Islet precursor cell (in vitro differentiated cells): ENCODE results near the gene PRKAR1B.

ENCODE experiments used
- DNase-seq: peaks from one replicate; pipeline ENCODE4 v3.0.0-alpha.2; 2018

PRKAR1B gene

GRCh38 chr7:534075-534474, 193.0 kb downstream of the PRKAR1B start:
- DNase-seq = no peak

GRCh38 chr7:533266-533665, 193.8 kb downstream of the PRKAR1B start:
- no peak for DNase-seq

- DNase-seq = no peak
These were observed 194.5 kb downstream of the PRKAR1B start for GRCh38 chr7:532379-533143.

GRCh38 chr7:531777-532176, 195.3 kb downstream of the PRKAR1B start:
- DNase-seq = no peak

GRCh38 chr7:528451-528850, 198.6 kb downstream of the PRKAR1B start:
- no peak for DNase-seq

DNA sequence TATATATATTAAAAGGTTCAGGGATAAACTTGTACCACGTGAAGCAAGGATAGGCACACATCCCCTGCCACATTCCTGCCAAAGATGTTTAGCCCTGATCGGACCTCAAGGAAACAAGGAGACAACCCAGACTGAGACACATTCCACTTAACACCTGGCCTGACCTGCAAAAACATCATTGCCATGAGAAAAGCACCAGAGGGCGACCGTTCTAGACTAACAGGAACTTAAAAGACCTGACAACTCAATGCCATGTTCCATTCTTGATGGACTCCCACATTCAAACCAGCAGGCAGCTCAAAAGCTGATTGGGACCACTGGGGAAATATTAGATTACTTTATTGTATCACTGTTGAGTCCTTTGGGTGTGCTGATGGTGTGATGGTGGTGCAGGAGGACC, 199.4 kb downstream of the PRKAR1B start:
- no peak for DNase-seq

GRCh38 chr7:526460-527034, 200.5 kb downstream of the PRKAR1B start:
- DNase-seq = peak; percentile 75

DNA sequence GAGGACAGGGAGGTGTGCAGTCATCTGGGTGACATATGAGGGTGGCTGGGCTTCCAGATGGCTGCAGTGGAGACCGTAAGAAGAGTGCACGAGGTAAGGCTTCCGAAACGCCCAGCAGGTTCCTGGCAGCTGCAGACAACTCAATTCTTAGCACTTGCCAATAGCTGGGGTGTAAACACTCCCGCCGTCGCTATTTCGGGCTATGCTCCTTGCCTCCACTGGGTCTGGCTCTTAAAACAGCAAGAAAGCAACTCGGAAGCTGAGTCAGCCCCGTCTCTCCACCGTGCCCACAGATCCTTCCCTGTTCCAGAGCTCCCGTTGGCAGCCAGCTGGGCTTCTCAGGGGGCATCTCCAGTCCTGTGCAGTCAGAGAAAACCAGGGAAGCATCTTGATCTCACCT, 201.3 kb downstream of the PRKAR1B start:
- DNase-seq = no peak

- DNase-seq = no peak
These were observed 202.3 kb downstream of the PRKAR1B start for GRCh38 chr7:524800-525199.

DNA sequence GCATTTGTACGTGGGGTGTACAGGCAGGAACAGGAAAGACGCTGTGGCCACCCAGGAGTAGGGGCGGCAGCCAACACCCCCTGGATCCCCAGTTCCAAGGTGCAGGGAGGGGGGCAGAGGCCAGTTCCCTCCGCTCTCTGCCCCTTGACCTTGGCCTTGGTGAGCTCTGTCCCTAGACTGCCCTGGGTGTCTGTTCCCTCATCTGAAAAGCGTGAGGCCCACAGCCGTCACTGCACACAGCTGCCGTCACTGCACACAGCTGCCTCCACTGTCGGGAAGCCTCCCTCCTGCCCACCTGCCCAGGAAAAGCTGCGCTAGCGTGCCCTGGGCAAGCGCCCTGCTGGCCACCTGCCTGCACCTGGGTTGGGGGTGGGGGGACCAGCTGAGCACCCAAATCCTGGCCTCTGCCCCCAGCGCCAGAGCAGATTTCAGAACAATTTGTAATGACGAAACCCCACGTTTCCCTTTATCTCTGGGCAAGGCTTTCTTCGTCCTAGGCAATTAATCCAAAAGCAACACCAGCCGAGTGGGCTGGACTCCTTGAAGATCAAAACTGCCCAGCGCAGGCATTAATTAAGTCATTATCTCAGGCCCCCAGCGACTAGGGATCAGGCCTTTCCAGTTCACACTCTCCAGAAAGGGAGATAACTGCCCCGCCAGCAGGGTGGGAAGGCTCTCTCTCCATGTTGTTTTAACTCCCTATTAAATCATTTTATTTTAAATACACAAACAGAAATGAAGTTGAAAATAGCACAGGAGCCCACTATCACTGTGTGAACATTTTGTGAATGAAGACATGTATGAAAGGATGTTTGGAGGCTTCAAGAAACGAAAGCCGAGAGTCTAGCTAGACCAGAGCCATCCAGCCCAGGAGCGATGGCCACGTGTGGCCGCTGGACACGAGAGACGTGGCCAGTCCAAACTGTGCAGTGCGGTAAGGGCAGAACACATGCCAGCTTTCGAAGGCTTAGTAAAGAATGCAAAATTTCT, 203.4 kb downstream of the PRKAR1B start:
- no peak for DNase-seq

DNA sequence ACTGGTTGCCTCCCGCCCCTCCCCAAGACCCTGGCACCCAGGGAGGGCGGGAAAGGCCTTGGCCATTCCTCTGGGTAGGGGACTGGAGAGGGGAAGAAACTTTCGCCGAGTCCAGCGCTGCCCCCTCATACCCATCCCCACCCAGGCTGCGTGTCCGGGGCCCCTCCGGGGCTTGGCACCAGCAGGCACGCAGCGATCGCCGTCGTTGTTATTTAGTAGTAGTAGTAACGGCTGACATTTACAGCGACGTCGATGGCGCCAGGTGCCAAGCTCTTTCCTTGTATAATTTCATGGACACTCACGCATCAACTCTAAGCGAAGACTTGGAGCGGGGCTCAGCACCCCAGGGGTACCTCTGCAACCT, 204.1 kb downstream of the PRKAR1B start:
- DNase-seq = no peak

GRCh38 chr7:522071-522950, 204.8 kb downstream of the PRKAR1B start:
- peak; percentile 75 for DNase-seq

- no peak for DNase-seq
These were observed 205.6 kb downstream of the PRKAR1B start for GRCh38 chr7:521221-522070.

DNA sequence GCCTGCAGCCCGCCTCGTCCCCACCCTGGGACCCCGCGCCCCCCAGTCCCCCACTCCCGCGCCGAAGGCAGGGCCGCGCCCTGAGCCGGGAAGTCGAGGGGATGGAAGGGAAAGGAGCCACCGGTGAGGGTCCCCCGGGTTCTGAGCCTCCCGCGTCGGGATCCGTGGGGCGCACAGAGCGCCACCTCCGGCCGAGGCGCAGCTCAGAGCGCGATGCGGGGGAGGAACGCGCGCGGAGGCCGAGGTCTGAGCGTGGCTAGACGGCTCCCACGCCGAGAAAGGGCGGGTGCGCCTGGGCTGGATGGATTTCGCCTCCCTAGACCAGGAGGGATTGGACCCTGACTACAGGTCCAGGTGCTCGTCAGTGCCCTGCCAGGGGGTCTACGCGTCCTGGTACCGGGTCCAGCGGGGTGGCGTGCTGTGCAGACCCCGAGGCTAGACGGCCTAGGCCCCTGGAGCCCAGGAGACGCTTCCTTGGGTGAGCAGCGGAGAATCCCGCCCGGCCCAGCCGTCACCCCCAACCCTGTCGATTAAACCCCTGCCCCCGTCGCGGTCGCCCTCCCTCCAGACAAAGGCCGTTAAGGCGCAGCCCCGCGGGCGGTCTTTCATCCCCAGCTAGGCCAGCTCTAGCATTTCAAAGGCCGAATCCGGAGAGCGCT, 206.4 kb downstream of the PRKAR1B start:
- no peak for DNase-seq

GRCh38 chr7:519484-520390, 207.3 kb downstream of the PRKAR1B start, which contains the start of gene PDGFA:
Gene PDGFA, minus strand, starts transcription at chr7:519846. Its CDS starts 845 bp downstream, at chr7:519001.
- peak; percentile 75 for DNase-seq

DNA sequence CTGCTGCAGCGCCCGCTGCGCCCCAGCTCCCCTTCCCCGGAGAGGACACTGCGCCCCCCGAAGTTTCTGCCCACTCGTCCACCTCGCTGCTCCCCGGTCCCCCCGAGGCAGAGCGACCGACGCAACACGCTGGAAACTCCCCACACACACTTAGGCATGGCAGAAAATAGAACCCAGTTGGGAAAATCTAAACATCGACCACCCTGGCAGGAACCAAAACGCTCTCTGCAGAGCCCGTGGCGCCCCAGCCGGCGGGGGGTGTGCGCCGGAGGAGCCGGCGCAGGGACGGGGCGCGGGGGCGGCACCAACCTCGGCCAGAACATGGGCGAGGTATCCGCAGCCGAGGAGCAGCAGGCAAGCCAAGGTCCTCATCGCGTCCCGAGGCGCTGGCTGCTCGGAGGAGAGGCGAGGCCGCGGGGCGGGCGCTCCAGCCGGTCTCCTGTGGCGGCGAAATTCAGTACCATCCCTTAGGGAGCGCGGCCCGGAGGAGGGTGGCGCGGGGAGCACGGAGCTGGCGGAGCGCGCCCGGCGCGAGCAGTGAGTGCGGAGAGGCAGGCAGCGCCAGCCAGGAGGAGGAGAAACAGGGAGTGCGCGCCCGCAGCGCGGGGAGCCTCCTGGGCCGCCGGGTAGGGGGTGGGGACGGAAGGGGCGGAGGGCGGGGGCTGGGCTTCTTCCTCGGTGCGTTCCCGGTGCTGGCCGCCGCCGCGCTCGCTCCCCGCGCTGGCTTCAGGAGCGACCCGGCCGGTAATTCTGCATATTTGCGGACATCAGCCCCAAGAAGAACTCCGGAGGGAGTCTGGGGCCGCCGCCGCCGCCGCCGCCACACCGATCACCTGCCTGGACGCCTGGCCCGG, 208.2 kb downstream of the PRKAR1B start:
- peak; percentile 89 for DNase-seq

- peak; percentile 75 for DNase-seq
These were observed 209.1 kb downstream of the PRKAR1B start for GRCh38 chr7:517774-518629.
